Ishikawa (cell line): ENCODE results near the gene JARID2.

Experiments used
- CEBPB ChIP-seq: IDR thresholded peaks from 2 replicates; pipeline ENCODE4 v1.6.1; 2012
- CREB1 ChIP-seq: IDR thresholded peaks from 2 replicates; pipeline ENCODE4 v1.6.1; 2012; ENCODE audit warnings: low read depth
- EGR1 ChIP-seq: IDR thresholded peaks from 2 replicates; pipeline ENCODE4 v1.6.1; 2012
- EP300 ChIP-seq: IDR thresholded peaks from 2 replicates; pipeline ENCODE4 v1.6.1; 2012; ENCODE audit warnings: borderline replicate concordance
- FOXM1 ChIP-seq: IDR thresholded peaks from 2 replicates; pipeline ENCODE4 v1.6.1; 2012; ENCODE audit warnings: low read depth, borderline replicate concordance
- MAX ChIP-seq: IDR thresholded peaks from 2 replicates; pipeline ENCODE4 v1.6.1; 2012
- NFIC ChIP-seq: IDR thresholded peaks from 2 replicates; pipeline ENCODE4 v1.6.1; 2012
- RAD21 ChIP-seq: IDR thresholded peaks from 2 replicates; pipeline ENCODE4 v1.6.1; 2012; ENCODE audit warnings: low read depth
- REST ChIP-seq: IDR thresholded peaks from 2 replicates; pipeline ENCODE4 v1.6.1; 2012; ENCODE audit warnings: low read depth, mild to moderate bottlenecking
- TAF1 ChIP-seq: IDR thresholded peaks from 2 replicates; pipeline ENCODE4 v1.6.1; 2012; ENCODE audit warnings: low read depth, mild to moderate bottlenecking
- TCF12 ChIP-seq: IDR thresholded peaks from 2 replicates; pipeline ENCODE4 v1.6.1; 2012; ENCODE audit warnings: low read depth
- TEAD4 ChIP-seq: IDR thresholded peaks from 2 replicates; pipeline ENCODE4 v1.6.1; 2012
- YY1 ChIP-seq: IDR thresholded peaks from 2 replicates; pipeline ENCODE4 v1.6.1; 2012; ENCODE audit warnings: low read depth
- ZBTB7A ChIP-seq: IDR thresholded peaks from 2 replicates; pipeline ENCODE4 v1.6.1; 2012; ENCODE audit warnings: low read depth

- TF ChIP-seq YY1 = no peak
- no peak for TF ChIP-seq RAD21
- TF ChIP-seq TCF12 = no peak
- TF ChIP-seq MAX = no peak
- no peak for TF ChIP-seq TAF1
- TF ChIP-seq REST = no peak
- TF ChIP-seq EGR1 = no peak
- no peak for TF ChIP-seq EP300
- TF ChIP-seq TEAD4 = no peak
- no peak for TF ChIP-seq FOXM1
- TF ChIP-seq ZBTB7A = no peak
- no peak for TF ChIP-seq NFIC
- no peak for TF ChIP-seq CREB1
- no peak for TF ChIP-seq CEBPB
Measured at GRCh38 chr6:15536198-15536955, 290.5 kb downstream of the JARID2 start.
